GM21526 (cell line): Measurements from ENCODE around the gene HOXA9.

ENCODE experiments used
- ATAC-seq: cut with Tn5 transposase; IDR thresholded peaks from one replicate; pipeline ENCODE4 v1.9.1; 2021; ENCODE audit warnings: moderate library complexity; ENCODE audit not compliant: unreplicated experiment, low FRiP score

HOXA9 gene

GRCh38 chr7:27165089-27165995 lies at the start of gene HOXA9:
TSS of gene HOXA9 (minus strand) at chr7:27165537. CDS start at chr7:27165457, 80 bp downstream.
- no peak for ATAC-seq

DNA sequence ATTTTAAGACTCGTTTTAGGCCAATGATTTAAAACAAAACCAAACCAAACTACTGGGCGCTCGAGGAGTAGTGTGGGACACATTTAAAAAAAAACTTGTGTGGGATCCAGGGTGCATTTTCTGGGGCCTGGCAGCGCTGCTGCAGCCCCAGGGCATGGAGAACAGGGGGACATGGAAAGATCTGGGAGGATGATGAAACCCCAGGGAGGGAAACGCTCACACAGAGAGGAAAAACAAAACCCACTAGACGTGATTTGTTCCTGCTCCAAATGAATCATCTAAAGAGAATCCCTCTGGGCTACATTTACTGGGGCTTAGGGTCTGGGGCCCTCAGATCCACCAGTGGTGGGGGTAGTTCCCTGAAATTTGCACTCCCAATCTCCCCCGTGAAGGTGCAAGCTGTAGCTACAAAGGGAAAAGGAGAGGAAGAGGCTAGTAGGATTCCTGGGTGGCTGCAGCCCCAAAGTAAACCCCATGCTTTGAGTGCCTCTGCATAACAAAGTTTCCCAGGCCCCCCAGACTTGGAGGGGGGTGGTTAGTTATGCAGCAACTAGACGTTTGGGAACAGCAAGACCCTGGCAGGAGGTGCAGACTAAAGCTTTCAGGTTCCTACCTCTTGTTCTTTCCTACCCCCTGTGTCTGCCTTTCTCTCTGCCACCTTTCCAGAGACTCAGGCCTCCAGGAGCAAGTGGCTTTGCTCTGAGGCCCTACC lies 49.1 kb upstream of the HOXA9 start:
- ATAC-seq, result no peak

- ATAC-seq, result no peak
Observed at GRCh38 chr7:27213433-27214238, 48.3 kb upstream of the HOXA9 start.

GRCh38 chr7:27212497-27213432 lies 47.4 kb upstream of the HOXA9 start:
- ATAC-seq, result no peak

DNA sequence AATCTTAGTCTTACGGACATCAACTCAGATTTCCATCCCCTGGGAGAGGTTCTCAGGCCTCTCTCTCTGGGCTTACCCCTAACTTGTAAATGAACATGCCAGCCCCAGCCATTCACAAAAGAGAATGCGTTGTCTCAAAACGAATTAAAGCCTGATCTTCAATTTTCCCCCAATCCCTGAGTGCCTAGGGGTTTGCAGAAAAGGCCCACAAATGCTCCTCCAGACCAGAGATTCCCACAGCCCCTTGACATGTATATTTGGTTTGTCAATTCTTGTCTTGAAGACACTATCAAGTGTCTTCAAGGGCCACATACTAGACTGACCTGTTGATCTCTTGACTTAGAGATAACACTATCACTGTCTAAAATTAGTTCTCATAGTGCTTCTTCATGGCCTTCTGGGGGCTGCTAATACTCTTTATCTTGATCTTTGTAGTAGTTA lies 46.4 kb upstream of the HOXA9 start:
- ATAC-seq, result no peak

DNA sequence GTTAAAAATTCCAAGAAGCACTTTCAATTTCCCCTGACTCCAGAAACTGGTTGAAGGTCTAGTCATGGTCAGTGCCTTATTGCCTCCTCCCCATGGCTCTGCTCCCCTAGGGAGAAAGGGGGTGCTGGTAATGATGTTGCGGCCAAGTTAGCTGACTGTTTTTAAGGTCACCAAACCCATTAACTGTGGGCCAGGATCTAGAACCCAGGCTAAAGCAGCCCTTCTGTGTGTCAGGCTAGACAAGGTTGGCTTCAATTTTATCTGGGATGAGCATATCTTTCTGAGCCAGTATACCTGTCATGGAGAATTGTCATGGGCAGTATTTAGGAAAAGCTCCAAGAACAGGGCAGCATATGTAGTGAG lies 45.7 kb upstream of the HOXA9 start:
- no peak for ATAC-seq

DNA sequence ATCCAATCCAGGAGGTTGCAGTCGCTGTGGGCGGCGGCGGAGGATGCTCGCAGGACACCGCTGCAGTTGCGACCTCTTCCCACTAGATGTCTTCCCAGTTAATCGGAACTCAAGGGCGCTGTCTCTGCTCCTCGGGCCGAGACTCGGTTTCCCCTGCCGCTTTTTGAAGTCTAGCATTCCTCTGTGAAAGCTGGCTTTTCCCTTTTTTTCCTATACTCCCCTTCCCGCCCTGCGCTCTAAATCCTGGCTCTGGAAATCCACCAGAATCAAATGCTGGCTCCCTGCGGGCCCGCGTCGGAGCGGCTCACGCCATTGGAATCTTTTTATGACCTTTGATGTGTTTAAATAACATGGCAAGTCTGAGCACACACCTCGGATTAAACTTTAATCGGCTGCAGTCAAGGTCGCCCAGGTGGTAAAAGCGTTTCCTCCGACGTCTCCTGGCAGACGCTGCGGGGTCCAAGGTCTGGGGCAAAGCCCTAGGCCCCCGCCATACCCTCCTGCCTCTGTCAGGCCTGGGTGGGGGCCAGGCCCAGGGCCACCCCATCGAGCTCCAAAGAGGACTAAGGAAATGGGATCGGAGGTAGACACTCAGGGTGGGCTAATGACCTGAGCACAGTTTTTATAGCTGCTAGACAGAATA lies 45.2 kb upstream of the HOXA9 start:
- ATAC-seq, result no peak

DNA sequence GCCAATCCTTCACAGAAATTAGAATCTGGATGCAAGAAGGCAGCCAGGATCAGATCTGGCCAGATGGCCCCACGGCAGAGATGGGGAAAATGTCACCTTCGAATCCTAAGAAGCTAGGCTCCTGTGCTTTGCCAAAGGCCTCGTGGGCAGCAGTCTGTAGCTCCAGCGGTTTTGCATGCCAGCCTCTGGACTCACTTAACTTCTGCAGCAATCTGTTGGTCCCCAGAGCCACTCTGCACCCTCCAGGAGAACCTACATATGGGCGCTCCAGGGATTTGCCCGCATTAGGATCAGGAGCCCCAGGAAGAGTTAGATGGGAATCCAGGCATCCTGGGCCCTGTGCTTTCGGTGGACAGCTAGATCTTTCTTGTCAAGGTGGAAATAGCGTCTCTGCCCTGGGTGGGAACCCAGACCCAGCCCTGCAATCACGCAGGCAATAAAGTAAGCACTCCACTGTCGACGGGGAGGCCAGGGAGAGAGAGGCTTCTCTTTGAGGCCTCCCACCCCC lies 44.6 kb upstream of the HOXA9 start:
- no peak for ATAC-seq

- ATAC-seq, result no peak
Observed at GRCh38 chr7:27208998-27209397, 43.7 kb upstream of the HOXA9 start.

- ATAC-seq, result no peak
Observed at GRCh38 chr7:27207348-27207985, 42.1 kb upstream of the HOXA9 start.

- ATAC-seq, result no peak
Observed at GRCh38 chr7:27205325-27206280, 40.3 kb upstream of the HOXA9 start.

- ATAC-seq, result no peak
Observed at GRCh38 chr7:27204851-27205322, 39.5 kb upstream of the HOXA9 start.

DNA sequence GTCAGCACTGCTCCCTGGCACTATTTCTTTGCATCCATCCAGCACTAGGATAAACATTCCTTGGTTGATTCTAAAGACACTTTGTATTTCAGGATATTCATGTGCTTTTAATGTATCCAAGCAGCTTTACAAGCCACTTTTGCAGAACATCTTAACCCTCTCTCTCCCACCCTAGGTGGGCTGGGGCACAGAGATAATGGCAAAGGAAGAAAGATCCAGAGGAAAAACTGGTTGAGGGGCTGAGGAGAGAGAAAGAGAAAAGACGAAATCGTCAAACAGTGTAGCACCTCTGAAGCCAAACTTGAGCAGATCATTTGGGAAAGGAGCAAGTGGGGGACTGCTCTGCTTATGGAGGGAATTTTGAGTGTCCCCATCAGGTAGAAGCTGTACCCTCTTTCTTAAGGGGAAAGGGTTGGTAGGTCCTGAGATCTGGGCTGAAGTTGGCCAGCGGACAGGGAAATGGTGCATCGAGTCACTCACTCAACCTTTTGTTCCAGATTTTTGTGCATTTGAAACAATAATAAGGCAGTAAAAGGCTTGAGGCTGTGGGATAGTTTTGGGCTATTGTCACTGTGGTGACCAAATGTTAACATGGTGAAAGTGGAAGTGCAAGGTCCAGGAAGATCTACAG lies 38.7 kb upstream of the HOXA9 start:
- ATAC-seq, result no peak

- ATAC-seq, result no peak
Observed at GRCh38 chr7:27203365-27203953, 38.1 kb upstream of the HOXA9 start.

DNA sequence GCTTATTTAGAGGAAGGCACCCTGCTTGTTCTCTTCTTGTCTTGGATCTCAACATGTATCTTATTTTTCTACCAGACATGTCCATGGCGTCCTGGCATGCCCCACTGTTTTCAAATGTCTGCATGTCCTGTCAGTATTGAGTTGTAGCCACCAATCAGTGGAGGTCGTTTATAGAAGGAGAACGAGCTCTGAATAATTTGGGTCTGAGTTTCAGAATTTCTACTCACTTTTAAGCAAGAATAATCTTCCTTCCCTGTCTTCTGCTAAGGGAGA lies 37.5 kb upstream of the HOXA9 start:
- no peak for ATAC-seq

DNA sequence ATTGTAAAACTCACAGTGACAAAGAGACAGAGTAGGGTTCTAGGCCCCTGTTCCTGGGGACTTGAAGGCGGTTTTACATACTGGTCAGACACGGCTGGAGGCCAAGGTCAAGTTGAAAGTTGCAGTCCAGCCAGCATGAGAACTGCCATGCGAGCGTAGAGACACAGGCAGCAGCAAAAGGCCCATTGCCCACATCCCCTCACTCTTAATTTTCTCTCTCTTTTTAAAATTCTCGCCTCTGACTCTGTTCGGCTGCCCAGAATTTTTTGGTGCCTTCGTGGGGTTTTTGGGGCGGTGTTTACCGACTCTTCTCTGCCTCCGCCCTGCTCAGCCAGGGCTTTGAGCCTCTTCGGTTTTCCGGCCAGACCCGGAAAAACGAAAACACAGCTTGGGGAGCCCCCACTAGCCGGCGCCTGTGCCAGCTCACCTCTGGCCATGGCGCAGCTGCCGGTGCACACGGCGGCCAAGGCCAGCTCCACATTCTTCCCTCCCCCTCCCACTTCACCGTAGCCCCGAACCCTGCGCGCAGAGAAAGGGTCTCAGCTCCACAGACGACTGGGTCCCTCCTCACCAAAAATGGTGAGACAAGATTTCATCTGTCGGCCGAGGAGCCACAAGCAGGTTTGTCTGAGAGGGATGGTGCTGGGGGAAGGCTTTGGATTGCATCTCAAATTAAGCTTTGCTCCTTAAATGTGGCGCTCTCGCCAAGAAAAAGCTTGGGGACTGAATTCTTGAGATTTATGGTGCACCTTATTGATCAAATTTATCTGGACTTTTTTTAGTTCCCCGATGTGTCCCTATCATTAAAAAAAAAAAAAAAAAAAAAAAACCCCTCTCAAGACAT lies 36.9 kb upstream of the HOXA9 start:
- no peak for ATAC-seq
